Stomach (tissue), 4 donors: Measurements from ENCODE around the gene CTSK.
"Not testable (repeated sequence)": the region's sequence is repeated elsewhere in the genome, so short reads cannot be mapped to it uniquely, and the experiment has no call there.

Experiments used
- EP300 ChIP-seq: sonication (generic); formaldehyde crosslinking; IDR thresholded peaks from one replicate; pipeline ENCODE4 v1.6.1; 2017; ENCODE audit warnings: antibody characterized with exemption
- POLR2AphosphoS5 ChIP-seq, 3 donors: sonication (generic); formaldehyde crosslinking; IDR thresholded peaks; one replicate each; pipeline ENCODE4 v1.6.1; 2016; ENCODE audit warnings: antibody characterized with exemption in 3 of 3
- TF ChIP-seq, protein P1 (sequence below), 7 experiments: fragments of 450-650 bp in 4 of 7; fragments of 200-600 bp in 3 of 7; sonication (generic) in 3 of 7; IDR thresholded peaks; one replicate each; pipeline ENCODE4 v1.5.1; 2016 to 2019; ENCODE audit warnings: antibody characterized with exemption in 7 of 7, control low read depth in 2 of 7, mild to moderate bottlenecking in 1 of 7

DNA sequence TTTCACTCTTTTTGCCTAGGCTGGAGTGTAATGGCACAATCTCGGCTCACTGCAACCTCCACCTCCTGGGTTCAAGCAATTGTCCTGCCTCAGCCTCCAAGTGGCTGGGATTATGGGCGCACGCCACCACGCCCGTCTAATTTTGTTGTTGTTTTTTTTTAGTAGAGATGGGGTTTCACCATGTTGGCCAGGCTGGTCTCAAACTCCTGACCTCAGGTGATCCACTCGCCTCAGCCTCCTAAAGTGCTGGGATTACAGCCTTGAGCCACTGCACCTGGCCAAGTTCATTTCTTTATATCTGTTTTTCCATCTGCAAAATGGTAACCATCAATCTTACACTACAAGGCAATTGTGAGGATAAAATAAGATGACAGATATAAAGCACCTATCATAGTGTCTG lies 25.9 kb upstream of the CTSK start:
- TF ChIP-seq, protein P1, sequence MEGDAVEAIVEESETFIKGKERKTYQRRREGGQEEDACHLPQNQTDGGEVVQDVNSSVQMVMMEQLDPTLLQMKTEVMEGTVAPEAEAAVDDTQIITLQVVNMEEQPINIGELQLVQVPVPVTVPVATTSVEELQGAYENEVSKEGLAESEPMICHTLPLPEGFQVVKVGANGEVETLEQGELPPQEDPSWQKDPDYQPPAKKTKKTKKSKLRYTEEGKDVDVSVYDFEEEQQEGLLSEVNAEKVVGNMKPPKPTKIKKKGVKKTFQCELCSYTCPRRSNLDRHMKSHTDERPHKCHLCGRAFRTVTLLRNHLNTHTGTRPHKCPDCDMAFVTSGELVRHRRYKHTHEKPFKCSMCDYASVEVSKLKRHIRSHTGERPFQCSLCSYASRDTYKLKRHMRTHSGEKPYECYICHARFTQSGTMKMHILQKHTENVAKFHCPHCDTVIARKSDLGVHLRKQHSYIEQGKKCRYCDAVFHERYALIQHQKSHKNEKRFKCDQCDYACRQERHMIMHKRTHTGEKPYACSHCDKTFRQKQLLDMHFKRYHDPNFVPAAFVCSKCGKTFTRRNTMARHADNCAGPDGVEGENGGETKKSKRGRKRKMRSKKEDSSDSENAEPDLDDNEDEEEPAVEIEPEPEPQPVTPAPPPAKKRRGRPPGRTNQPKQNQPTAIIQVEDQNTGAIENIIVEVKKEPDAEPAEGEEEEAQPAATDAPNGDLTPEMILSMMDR (IDR thresholded peaks at IDR 0.05) = not testable (repeated sequence)
- not testable (repeated sequence) for TF ChIP-seq EP300; POLR2AphosphoS5 (IDR thresholded peaks at IDR 0.05)
